ENCODE measurements around the gene FUT6. TPM values are rescaled to one million over a fixed set of nuclear protein-coding genes. Genes with fewer than 3 reads are reported as not detected.

FUT6 gene
- total RNA-seq, 1 donor from 2014 or later = not detected

- no peak overlapping the region for H3K27ac ChIP-seq
- DNase-seq (ENCODE audit: low spot score) = no peak
- H3K4me2 ChIP-seq = no peak overlapping the region
- no peak overlapping the region for H2AFZ ChIP-seq (replicated peaks)
- no peak overlapping the region for H3K9ac ChIP-seq
- H3K79me2 ChIP-seq (ENCODE audit: low read depth) = no peaks in the 10 kb centered on the region
- H3K4me1 ChIP-seq = peaks cover 10% of the 10 kb centered on the region
- Mint-ChIP-seq H3K27me3 (ENCODE audit: insufficient read depth, low read depth) (peaks cover 13% of the 10 kb centered on the region), H3K27ac (no peak overlapping the region), H3K36me3 (no peaks in the 10 kb centered on the region), H3K4me3 (peak overlapping the region; percentile 46), H3K4me1 (peaks cover 29% of the 10 kb centered on the region), H3K9me3 (no peaks in the 10 kb centered on the region)
- H3K36me3 ChIP-seq = no peaks in the 10 kb centered on the region
- no peaks in the 10 kb centered on the region for H4K20me1 ChIP-seq (ENCODE audit: low read depth)
- H3K4me3 ChIP-seq = no peak overlapping the region
- peaks cover 34% of the 10 kb centered on the region for H3K27me3 ChIP-seq
- TF ChIP-seq EZH2phosphoT487 (IDR thresholded peaks at IDR 0.05) = no peak
- no peak for TF ChIP-seq EZH2 (IDR thresholded peaks at IDR 0.05)
- TF ChIP-seq, protein P1, sequence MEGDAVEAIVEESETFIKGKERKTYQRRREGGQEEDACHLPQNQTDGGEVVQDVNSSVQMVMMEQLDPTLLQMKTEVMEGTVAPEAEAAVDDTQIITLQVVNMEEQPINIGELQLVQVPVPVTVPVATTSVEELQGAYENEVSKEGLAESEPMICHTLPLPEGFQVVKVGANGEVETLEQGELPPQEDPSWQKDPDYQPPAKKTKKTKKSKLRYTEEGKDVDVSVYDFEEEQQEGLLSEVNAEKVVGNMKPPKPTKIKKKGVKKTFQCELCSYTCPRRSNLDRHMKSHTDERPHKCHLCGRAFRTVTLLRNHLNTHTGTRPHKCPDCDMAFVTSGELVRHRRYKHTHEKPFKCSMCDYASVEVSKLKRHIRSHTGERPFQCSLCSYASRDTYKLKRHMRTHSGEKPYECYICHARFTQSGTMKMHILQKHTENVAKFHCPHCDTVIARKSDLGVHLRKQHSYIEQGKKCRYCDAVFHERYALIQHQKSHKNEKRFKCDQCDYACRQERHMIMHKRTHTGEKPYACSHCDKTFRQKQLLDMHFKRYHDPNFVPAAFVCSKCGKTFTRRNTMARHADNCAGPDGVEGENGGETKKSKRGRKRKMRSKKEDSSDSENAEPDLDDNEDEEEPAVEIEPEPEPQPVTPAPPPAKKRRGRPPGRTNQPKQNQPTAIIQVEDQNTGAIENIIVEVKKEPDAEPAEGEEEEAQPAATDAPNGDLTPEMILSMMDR (IDR thresholded peaks at IDR 0.05) = no peak
- H3F3A ChIP-seq (ENCODE audit: low read depth) = peaks cover 23% of the 10 kb centered on the region
- no peaks in the 10 kb centered on the region for H3K9me3 ChIP-seq (ENCODE audit: low read depth)
Measured at GRCh38 chr19:5806905-5807304, 32.6 kb downstream of the FUT6 start.

GRCh38 chr19:5806133-5806489 lies 33.4 kb downstream of the FUT6 start:
- Histone ChIP-seq H3K9ac (no peak overlapping the region), H3K27me3 (peaks cover 39% of the 10 kb centered on the region), H3K27ac (no peak overlapping the region), H3K4me3 (peak overlapping the region; percentile 49), H2AFZ (replicated peaks) (peak overlapping the region; percentile 41), H4K20me1 (ENCODE audit: low read depth) (no peaks in the 10 kb centered on the region), H3K36me3 (no peaks in the 10 kb centered on the region), H3K79me2 (ENCODE audit: low read depth) (no peaks in the 10 kb centered on the region), H3F3A (ENCODE audit: low read depth) (peaks cover 28% of the 10 kb centered on the region), H3K4me1 (peaks cover 10% of the 10 kb centered on the region), H3K4me2 (peak overlapping the region; percentile 75), H3K9me3 (ENCODE audit: low read depth) (no peaks in the 10 kb centered on the region)
- no peak for DNase-seq (ENCODE audit: low spot score)
- peaks cover 15% of the 10 kb centered on the region for H3K27me3 Mint-ChIP-seq (ENCODE audit: insufficient read depth, low read depth)
- no peak overlapping the region for H3K27ac Mint-ChIP-seq
- no peaks in the 10 kb centered on the region for H3K9me3 Mint-ChIP-seq
- TF ChIP-seq, protein P1 (IDR thresholded peaks at IDR 0.05) = no peak
- TF ChIP-seq EZH2 (IDR thresholded peaks at IDR 0.05) (no peak), EZH2phosphoT487 (IDR thresholded peaks at IDR 0.05) (no peak)
- H3K4me1 Mint-ChIP-seq = peaks cover 32% of the 10 kb centered on the region
- H3K36me3 Mint-ChIP-seq = no peaks in the 10 kb centered on the region
- H3K4me3 Mint-ChIP-seq = peak overlapping the region; percentile 79

- peaks cover 28% of the 10 kb centered on the region for H3F3A ChIP-seq (ENCODE audit: low read depth)
- no peaks in the 10 kb centered on the region for H3K36me3 ChIP-seq
- H3K4me2 ChIP-seq = peak overlapping the region; percentile 75
- no peak overlapping the region for H3K27ac Mint-ChIP-seq
- H3K4me3 ChIP-seq = peak overlapping the region; percentile 49
- H3K36me3 Mint-ChIP-seq = no peaks in the 10 kb centered on the region
- DNase-seq (ENCODE audit: low spot score) = peak; percentile 97
- no peaks in the 10 kb centered on the region for H3K79me2 ChIP-seq (ENCODE audit: low read depth)
- H4K20me1 ChIP-seq (ENCODE audit: low read depth) = no peaks in the 10 kb centered on the region
- H3K4me1 Mint-ChIP-seq = peaks cover 34% of the 10 kb centered on the region
- H3K27me3 Mint-ChIP-seq (ENCODE audit: insufficient read depth, low read depth) = peaks cover 20% of the 10 kb centered on the region
- no peak overlapping the region for H3K27ac ChIP-seq
- no peak overlapping the region for H3K9ac ChIP-seq
- no peaks in the 10 kb centered on the region for H3K9me3 Mint-ChIP-seq
- H2AFZ ChIP-seq (replicated peaks) = peak overlapping the region; percentile 41
- H3K27me3 ChIP-seq = peaks cover 39% of the 10 kb centered on the region
- H3K9me3 ChIP-seq (ENCODE audit: low read depth) = no peaks in the 10 kb centered on the region
- TF ChIP-seq, protein P1 (IDR thresholded peaks at IDR 0.05) = peak; percentile 87
- TF ChIP-seq EZH2 (IDR thresholded peaks at IDR 0.05) (peak; percentile 41), EZH2phosphoT487 (IDR thresholded peaks at IDR 0.05) (peak; percentile 45)
- peaks cover 10% of the 10 kb centered on the region for H3K4me1 ChIP-seq
- peak overlapping the region; percentile 79 for H3K4me3 Mint-ChIP-seq
Measured at GRCh38 chr19:5805462-5806132, 33.9 kb downstream of the FUT6 start.
